Measurements from ENCODE around the gene LSM11. TPM values are rescaled to one million over a fixed set of nuclear protein-coding genes. Genes with fewer than 3 reads are reported as not detected.

Gene LSM11
- total RNA-seq, 1 donor from 2014 or later: 3.0 TPM

GRCh38 chr5:157729858-157730257, 13.7 kb upstream of the LSM11 start:
- TF ChIP-seq CTCF (conservative IDR thresholded peaks at IDR 0.05; ENCODE audit: low read depth, low read length): no peak
- H3K4me3 ChIP-seq (ENCODE audit: low read depth, low read length): no peak overlapping the region
- DNase-seq (ENCODE audit: low read depth): no peak

GRCh38 chr5:157730900-157731271, 12.6 kb upstream of the LSM11 start:
- no peak for TF ChIP-seq CTCF (conservative IDR thresholded peaks at IDR 0.05; ENCODE audit: low read depth, low read length)
- no peak for DNase-seq (ENCODE audit: low read depth)
- peak overlapping the region; percentile 73 for H3K4me3 ChIP-seq (ENCODE audit: low read depth, low read length)

GRCh38 chr5:157731272-157732129, 12.0 kb upstream of the LSM11 start, which contains the start of gene THG1L:
Gene THG1L (plus strand): TSS chr5:157731420. CDS start chr5:157731441, 21 bp downstream.
- H3K4me3 ChIP-seq (ENCODE audit: low read depth, low read length): peak within 1 kb of the TSS; percentile 73
- DNase-seq (ENCODE audit: low read depth): peak; percentile 78
- TF ChIP-seq CTCF (conservative IDR thresholded peaks at IDR 0.05; ENCODE audit: low read depth, low read length): no peak

- peak overlapping the region; percentile 73 for H3K4me3 ChIP-seq (ENCODE audit: low read depth, low read length)
- TF ChIP-seq CTCF (conservative IDR thresholded peaks at IDR 0.05; ENCODE audit: low read depth, low read length): no peak
These were observed 11.4 kb upstream of the LSM11 start for GRCh38 chr5:157732130-157732514.

GRCh38 chr5:157732596-157733262, 10.8 kb upstream of the LSM11 start:
- DNase-seq (ENCODE audit: low read depth): no peak
- no peak for TF ChIP-seq CTCF (conservative IDR thresholded peaks at IDR 0.05; ENCODE audit: low read depth, low read length)
- no peak overlapping the region for H3K4me3 ChIP-seq (ENCODE audit: low read depth, low read length)

More at GRCh38 chr5:157732130-157732514, 11.4 kb upstream of the LSM11 start:
- DNase-seq (ENCODE audit: low read depth): no peak

GRCh38 chr5:157734436-157734835, 9.1 kb upstream of the LSM11 start:
- no peak for TF ChIP-seq CTCF (conservative IDR thresholded peaks at IDR 0.05; ENCODE audit: low read depth, low read length)
- DNase-seq (ENCODE audit: low read depth): no peak
- H3K4me3 ChIP-seq (ENCODE audit: low read depth, low read length): no peak overlapping the region

All from epithelial cell of proximal tubule (primary cell).